GM19240 (cell line): ENCODE results near the gene FAM181B.
A peak's percentile ranks its signal among the peaks of the same experiment; 100 is the strongest.

Source experiments
- DNase-seq: peaks from one replicate; pipeline ENCODE4 v3.0.0; 2011; ENCODE audit warnings: low spot score; ENCODE audit not compliant: insufficient read length

Gene FAM181B

DNA sequence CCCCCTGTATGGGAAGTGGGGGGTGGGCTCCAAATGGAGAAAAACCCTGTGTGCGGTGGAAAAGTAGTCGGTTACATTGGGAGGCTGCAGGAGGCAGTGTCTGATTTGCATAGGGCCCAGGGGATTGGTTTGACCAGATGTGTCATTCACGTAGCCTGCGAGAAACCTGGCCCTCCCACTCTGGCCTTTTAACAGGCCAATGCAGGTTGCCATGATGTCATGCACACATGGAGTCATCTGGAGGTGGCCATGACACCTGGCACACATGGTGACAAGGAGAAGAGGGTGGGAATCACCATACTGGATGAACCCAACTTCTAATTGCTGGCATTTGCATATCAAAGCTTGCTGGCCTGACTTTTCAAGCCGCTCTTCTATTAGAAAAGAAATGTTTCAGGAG lies 50.6 kb downstream of the FAM181B start:
- DNase-seq = no peak

DNA sequence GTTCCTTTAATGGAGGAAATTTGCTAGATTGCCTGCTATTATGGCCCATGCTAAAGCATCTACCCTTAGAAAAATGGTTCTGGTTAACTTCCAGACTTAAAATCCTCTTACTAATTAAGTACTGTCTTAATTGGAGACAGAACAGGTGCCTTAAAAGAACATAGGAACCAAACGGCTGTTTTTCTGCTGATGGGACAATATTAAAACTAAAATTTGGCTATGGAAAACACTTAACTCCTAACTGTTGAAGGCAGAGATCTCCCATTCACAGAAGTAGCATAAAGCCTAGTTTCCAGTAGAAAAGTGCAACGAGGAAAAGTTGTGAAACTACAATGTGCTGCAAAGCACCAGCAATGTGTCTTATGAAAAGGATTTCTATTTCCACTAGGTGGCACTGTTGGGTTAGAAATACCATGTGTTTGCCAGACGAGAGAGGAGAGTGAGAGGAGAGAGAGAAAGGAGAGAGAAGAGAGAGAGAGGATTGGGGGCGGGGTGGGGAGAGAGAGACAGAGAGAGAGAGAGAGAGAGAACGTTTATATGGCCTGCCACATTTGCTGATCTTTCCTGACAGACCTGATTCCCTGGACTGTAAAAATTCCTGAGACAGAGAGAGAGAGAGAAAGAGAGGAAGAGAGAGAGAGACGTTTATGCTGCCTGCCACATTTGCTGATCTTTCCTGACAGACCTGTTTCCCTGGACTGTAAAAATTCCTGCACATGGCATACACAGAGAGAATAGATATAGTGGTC lies 51.5 kb downstream of the FAM181B start:
- DNase-seq = peak; percentile 8

DNA sequence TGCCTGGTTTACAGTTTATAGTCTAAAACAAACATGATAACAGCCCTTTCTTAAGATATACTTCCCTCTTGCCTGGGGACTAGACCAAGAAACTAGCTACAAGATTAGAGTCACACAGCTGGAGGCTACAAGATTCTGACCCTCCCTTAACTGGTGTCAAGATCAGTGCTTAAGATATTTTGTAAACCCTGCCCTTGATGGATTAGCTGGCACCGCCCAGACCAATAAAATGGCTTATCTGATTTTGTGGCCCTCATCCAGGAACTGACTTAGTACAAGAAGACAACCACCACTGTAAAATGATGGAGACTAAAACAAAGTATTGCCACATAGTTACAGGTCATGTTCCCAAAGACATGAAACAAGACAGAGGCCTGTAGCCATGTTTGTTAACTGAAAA lies 53.4 kb downstream of the FAM181B start:
- DNase-seq = no peak
